ENCODE data around the gene CPNE5. TPM values are rescaled to one million over a fixed set of nuclear protein-coding genes. Genes with fewer than 3 reads are reported as not detected.

CPNE5 gene
- total and polyA plus RNA-seq, 2 of the 4 experiments (the other 2 are of a cell fraction): 0.07 TPM; not detected in 1

DNA sequence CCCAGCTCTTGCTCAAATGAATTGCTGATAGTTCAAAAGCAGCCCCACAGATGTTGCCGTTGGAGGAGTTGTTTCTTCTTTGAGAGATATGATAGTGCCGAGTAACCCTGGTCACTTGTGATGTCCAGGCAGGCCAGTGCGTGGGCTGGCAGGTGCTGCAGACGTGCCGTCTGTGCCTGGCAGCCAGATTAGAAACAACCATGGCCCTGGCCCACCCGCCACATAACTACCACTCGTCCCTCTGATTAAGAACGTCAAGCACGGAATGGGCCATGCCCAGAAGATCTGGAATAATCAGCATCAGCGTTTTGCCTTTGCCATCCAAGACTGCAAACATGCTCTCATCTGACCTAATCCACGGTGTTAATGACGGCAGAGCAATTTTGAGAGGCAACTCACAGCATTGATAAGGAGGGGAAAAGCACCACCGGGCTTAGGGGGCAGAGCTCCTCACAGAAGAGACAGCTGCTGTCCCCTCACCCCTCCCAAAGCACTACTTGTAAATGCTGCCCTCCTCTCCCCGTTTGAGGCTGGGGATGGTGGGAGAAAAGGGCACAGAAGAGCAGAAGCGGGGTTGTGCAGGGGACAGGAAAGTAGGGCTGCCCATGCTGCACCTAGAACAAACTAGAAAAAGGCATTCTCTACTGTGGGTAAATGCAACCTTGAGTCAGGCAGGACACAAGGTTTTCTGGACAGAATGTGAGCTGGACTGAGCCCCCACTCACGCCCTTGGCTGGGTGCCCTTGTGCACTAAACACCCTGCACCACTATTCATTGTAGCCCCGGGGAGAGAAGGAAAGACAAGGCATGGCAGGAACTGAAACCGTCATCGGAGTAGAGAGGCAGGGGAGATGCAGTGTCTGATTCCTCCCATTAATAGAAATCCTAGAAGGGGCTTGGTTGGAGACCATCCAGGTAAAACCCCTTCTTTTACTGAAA, 5.3 kb upstream of the CPNE5 start:
- intact Hi-C loops (cut with micrococcal nuclease): no loop called here
- no TSS peak for BruUV-seq (replicated peaks)
- H2AK9ac ChIP-seq (replicated peaks; ENCODE audit: low read depth, low read length, poor library complexity): no peak overlapping the region
- H3K79me1 ChIP-seq (ENCODE audit: low read depth in 1 of 2, low read length in 2 of 2): no peaks in the 10 kb centered on the region
- H2BK5ac ChIP-seq (ENCODE audit: low read depth, low read length, poor library complexity, severe bottlenecking): no peak overlapping the region
- no peaks in the 10 kb centered on the region for H4K20me1 ChIP-seq (ENCODE audit: insufficient read depth, low read length)
- no peak overlapping the region for H2BK20ac ChIP-seq (ENCODE audit: low read depth, low read length)
- no peak for DNase-seq
- TF ChIP-seq, protein P1, sequence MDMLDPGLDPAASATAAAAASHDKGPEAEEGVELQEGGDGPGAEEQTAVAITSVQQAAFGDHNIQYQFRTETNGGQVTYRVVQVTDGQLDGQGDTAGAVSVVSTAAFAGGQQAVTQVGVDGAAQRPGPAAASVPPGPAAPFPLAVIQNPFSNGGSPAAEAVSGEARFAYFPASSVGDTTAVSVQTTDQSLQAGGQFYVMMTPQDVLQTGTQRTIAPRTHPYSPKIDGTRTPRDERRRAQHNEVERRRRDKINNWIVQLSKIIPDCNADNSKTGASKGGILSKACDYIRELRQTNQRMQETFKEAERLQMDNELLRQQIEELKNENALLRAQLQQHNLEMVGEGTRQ (IDR thresholded peaks at IDR 0.05; ENCODE audit: low read depth, low read length): no peak
- TF ChIP-seq MXI1 (IDR thresholded peaks at IDR 0.05; ENCODE audit: borderline replicate concordance, low read depth, low read length) (no peak), RAD21 (IDR thresholded peaks at IDR 0.05; ENCODE audit: low read length) (no peak), MAFK (IDR thresholded peaks at IDR 0.05; ENCODE audit: low read depth, low read length) (no peak), POLR2A (IDR thresholded peaks at IDR 0.05; ENCODE audit: low read depth, low read length) (no peak), RFX5 (IDR thresholded peaks at IDR 0.05; ENCODE audit: low read depth, low read length) (no peak), RCOR1 (IDR thresholded peaks at IDR 0.05; ENCODE audit: insufficient replicate concordance, low read length) (no peak), FOS (IDR thresholded peaks at IDR 0.05; ENCODE audit: low read depth, low read length) (no peak), BHLHE40 (IDR thresholded peaks at IDR 0.05; ENCODE audit: low read depth, low read length) (no peak), ELK1 (IDR thresholded peaks at IDR 0.05; ENCODE audit: borderline replicate concordance, low read depth, low read length) (no peak), SMC3 (IDR thresholded peaks at IDR 0.05; ENCODE audit: low read depth, low read length) (no peak)
- ChIA-PET CTCF (interaction anchor here (0.6 kb wide), 1 partner anchor 47 kb away, joined by 3 read pairs; no protein-coding TSS in a partner anchor), POLR2A (ENCODE audit: unreplicated experiment) (no interaction called here)
- no peak overlapping the region for H3K18ac ChIP-seq (ENCODE audit: low read depth, low read length)
- H2BK15ac ChIP-seq (ENCODE audit: low read depth, low read length): no peak overlapping the region
- no peak overlapping the region for H3K14ac ChIP-seq (replicated peaks; ENCODE audit: low read depth, low read length)
- no peak overlapping the region for H4K8ac ChIP-seq (ENCODE audit: low read depth in 2 of 2, low read length in 2 of 2)
- H3K36me3 ChIP-seq (ENCODE audit: control insufficient read depth, insufficient read depth, low read length): no peaks in the 10 kb centered on the region
- no peak overlapping the region for H3K4ac ChIP-seq (ENCODE audit: low read depth, low read length)
- WGBS, 2 experiments (ENCODE audit: extremely low coverage in 2 of 2, insufficient read length in 1 of 2): 63% methylated on average over 8 of the region's 19 CpGs; no CpG with 5 or more reads in 1 of the 2 experiments
- no peak overlapping the region for H3K4me3 ChIP-seq (ENCODE audit: insufficient read depth, low read depth, low read length)
- H3K4me2 ChIP-seq (ENCODE audit: low read depth, low read length): no peak overlapping the region
- H3K9me3 ChIP-seq (ENCODE audit: control insufficient read depth, insufficient read depth, low read length): no peaks in the 10 kb centered on the region
- H3K23ac ChIP-seq (ENCODE audit: low read depth, low read length): no peak overlapping the region
- no peaks in the 10 kb centered on the region; the same call in 1 of the 2 replicates for H3K9me1 ChIP-seq (ENCODE audit: insufficient read depth, low read length)
- in situ Hi-C loops (cut with MboI; ENCODE audit: low sequenced_read_pairs): no loop called here
- no peak overlapping the region for H3K56ac ChIP-seq (ENCODE audit: extremely low read depth, insufficient read depth, low read length)
- peaks cover 17% of the 10 kb centered on the region for H3K27me3 ChIP-seq (ENCODE audit: control insufficient read depth, insufficient read depth, low read length)
- dilution Hi-C loops (cut with HindIII; ENCODE audit: low sequenced_read_pairs, unreplicated experiment): no loop called here
- no peak overlapping the region for H3K9ac ChIP-seq (ENCODE audit: low read depth, low read length)
- no peak overlapping the region for H2BK120ac ChIP-seq (ENCODE audit: low read depth, low read length)
- H2AK5ac ChIP-seq (ENCODE audit: low read depth, low read length): no peak overlapping the region
- H4K91ac ChIP-seq (ENCODE audit: insufficient read depth, low read depth, low read length): no peak overlapping the region
- no peak overlapping the region for H4K5ac ChIP-seq (ENCODE audit: low read depth, low read length)
- H3K27ac ChIP-seq (ENCODE audit: insufficient read depth, low read length): no peak overlapping the region
- H3K4me1 ChIP-seq (ENCODE audit: control insufficient read depth, insufficient read depth, low read length): peaks cover 11% of the 10 kb centered on the region; the same call in 1 of the 2 replicates
- ATAC-seq (ENCODE audit: low read depth): no peak
- H2AFZ ChIP-seq (replicated peaks; ENCODE audit: low read length, poor library complexity): peak overlapping the region; percentile 10
